ENCODE measurements around the gene LRRC8E. TPM values are rescaled to one million over a fixed set of nuclear protein-coding genes. Genes with fewer than 3 reads are reported as not detected.

Gene LRRC8E
- total and polyA plus RNA-seq, 2 of the 8 experiments (the other 6 are each of a cell fraction or from before 2014, with no cell fraction given): 2.7 to 2.9 TPM

GRCh38 chr19:7866399-7867091, 21.8 kb upstream of the LRRC8E start:
- Histone ChIP-seq H3K4me2 (ENCODE audit: insufficient read depth in 1 of 2, low read depth in 2 of 2, low read length in 2 of 2) (no peak overlapping the region), H2BK5ac (ENCODE audit: low read depth, low read length) (peak overlapping the region; percentile 66; the same call in 1 of the 2 replicates), H2AK5ac (ENCODE audit: low read depth, low read length) (peak overlapping the region; percentile 56; the same call in 1 of the 2 replicates), H2BK12ac (ENCODE audit: low read depth, low read length) (peak overlapping the region; percentile 50; the same call in 1 of the 2 replicates), H3K36me3 (ENCODE audit: control insufficient read depth in 2 of 4, insufficient read depth in 4 of 4, low read length in 3 of 4) (no peaks in the 10 kb centered on the region), H3K9me3 (ENCODE audit: insufficient read depth in 2 of 2, low read depth in 1 of 2, low read length in 1 of 2) (no peaks in the 10 kb centered on the region), H3K79me1 (ENCODE audit: low read depth, low read length) (no peaks in the 10 kb centered on the region), H3K79me2 (ENCODE audit: control insufficient read depth in 1 of 2, insufficient read depth in 2 of 2, low read length in 2 of 2) (no peaks in the 10 kb centered on the region), H2AFZ (ENCODE audit: low read length) (no peak overlapping the region), H3K27me3 (replicated peaks in 1 of 4; ENCODE audit: control insufficient read depth in 3 of 4, extremely low read depth in 1 of 4, insufficient read depth in 3 of 4, low read length in 3 of 4) (peaks cover 8 to 39% (median 27%) of the 10 kb centered on the region in 4 experiments), H2BK20ac (ENCODE audit: low read length) (peak overlapping the region; percentile 80; the same call in 1 of the 2 replicates), H2BK120ac (replicated peaks; ENCODE audit: low read depth, low read length) (no peak overlapping the region), H3K14ac (ENCODE audit: insufficient read length) (no peak overlapping the region), H2BK15ac (ENCODE audit: low read length) (peak overlapping the region; percentile 75), H4K8ac (ENCODE audit: extremely low read depth, insufficient read depth, low read length) (no peak overlapping the region), H3K56ac (replicated peaks; ENCODE audit: insufficient read length, low read depth, low read length) (no peak overlapping the region), H4K5ac (ENCODE audit: insufficient read length, low read depth, low read length) (no peak overlapping the region), H3K18ac (ENCODE audit: extremely low read depth, low read length) (peak overlapping the region; percentile 48), H4K20me1 (replicated peaks in 1 of 2; ENCODE audit: control insufficient read depth in 1 of 2, insufficient read depth in 2 of 2, low read length in 2 of 2) (peaks cover 0 to 11% of the 10 kb centered on the region in 2 experiments), H3K27ac (ENCODE audit: low read depth, low read length) (no peak overlapping the region), H3K4me3 (ENCODE audit: extremely low read depth in 1 of 4, insufficient read depth in 2 of 4, low read depth in 3 of 4, low read length in 4 of 4) (no peak overlapping the region), H3K23me2 (ENCODE audit: low read depth, low read length) (peaks cover 19% of the 10 kb centered on the region; the same call in 1 of the 2 replicates), H3K23ac (ENCODE audit: insufficient read length) (no peak overlapping the region), H3K4ac (replicated peaks; ENCODE audit: insufficient read length, low read depth, low read length) (peak overlapping the region; percentile 66), H3K9ac (replicated peaks in 1 of 4; ENCODE audit: extremely low read depth in 1 of 4, low read depth in 3 of 4, low read length in 3 of 4) (no peak overlapping the region), H4K91ac (replicated peaks; ENCODE audit: insufficient read length, low read length) (no peak overlapping the region), H3K4me1 (replicated peaks in 1 of 4; ENCODE audit: control insufficient read depth in 3 of 4, insufficient read depth in 4 of 4, low read length in 3 of 4) (peaks cover 0 to 33% (median 16%) of the 10 kb centered on the region in 4 experiments; a peak in 5 of 7 replicates)
- ChIA-PET POLR2A (ENCODE audit: partially characterized antibody) (interaction anchor here (0.6 to 10.5 kb wide), 4 partner anchors 10 to 77 kb away, joined by 3 to 106 read pairs (median 4); partner anchors contain the start of genes SNAPC2, TGFBR3L and TIMM44), CTCF (ENCODE audit: partially characterized antibody) (interaction anchor here (1.3 to 11.2 kb wide), 3 partner anchors 8 to 52 kb away, joined by 3 to 112 read pairs (median 5); partner anchors contain the start of genes PRR36, SNAPC2 and TGFBR3L)
- DNase-seq (ENCODE audit: low read depth in 1 of 2, low spot score in 2 of 2): no peak
- 82% methylated on average over 12 of the region's 12 CpGs; no CpG with 5 or more reads in 1 of the 2 experiments for WGBS, 2 experiments (ENCODE audit: extremely low coverage in 1 of 2, insufficient coverage in 1 of 2, insufficient read length in 1 of 2, insufficient replicate concordance in 2 of 2, low coverage in 1 of 2, low lambda C conversion rate in 2 of 2, missing lambda C conversion rate in 1 of 2)
- no peak for FAIRE-seq
- TF ChIP-seq ATF3 (IDR thresholded peaks at IDR 0.05; ENCODE audit: insufficient read depth, low read depth, low read length): no peak
- TF ChIP-seq KDM1A (IDR thresholded peaks at IDR 0.05; ENCODE audit: borderline replicate concordance, low read length): no peak
- no peak for TF ChIP-seq RAD21 (IDR thresholded peaks at IDR 0.05 in 1 of 2, conservative IDR thresholded peaks at IDR 0.05 in 1 of 2; ENCODE audit: low read depth in 2 of 2, low read length in 2 of 2)
- TF ChIP-seq CTCF (IDR thresholded peaks at IDR 0.05; ENCODE audit: control extremely low read depth in 1 of 3, insufficient read depth in 1 of 3, low read depth in 1 of 3, low read length in 3 of 3): peak in 1 of 3 experiments; percentile 1; a peak in 1 of 4 replicates
- TF ChIP-seq PHF8 (conservative IDR thresholded peaks at IDR 0.05; ENCODE audit: low read depth, low read length): no peak
- TF ChIP-seq POLR2A (IDR thresholded peaks at IDR 0.05; ENCODE audit: control extremely low read depth in 1 of 2, low read depth in 2 of 2, low read length in 2 of 2): 0 out of 3 replicates have a peak, but pooled peaks of 1 of the 2 experiments have one; percentile 45
- no peak for TF ChIP-seq RBBP5 (IDR thresholded peaks at IDR 0.05; ENCODE audit: borderline replicate concordance, low read depth, low read length)

All from H1 (cell line).